Activated T-helper 2 cell treated with anti-CD3 and anti-CD28 coated beads, Interferon-gamma antibody, Interleukin-2, Interleukin-4, amounts not matched to agents 10 μg/mL and 5 μg/mL and 100 μg/mL, durations not matched to agents 14 hours and 24 hours and 36 hours (primary cell): ENCODE measurements around the gene ARHGAP32. TPM values are rescaled to one million over a fixed set of nuclear protein-coding genes. Genes with fewer than 3 reads are reported as not detected.
"Not testable (repeated sequence)": the region's sequence is repeated elsewhere in the genome, so short reads cannot be mapped to it uniquely, and the experiment has no call there.

Source experiments
- DNase-seq: peaks from one replicate; pipeline ENCODE4 v3.0.0; 2021; ENCODE audit warnings: low spot score
- H3K27ac Mint-ChIP-seq: one replicate; pipeline ENCODE4 v1.8.0; 2021; ENCODE audit warnings: mixed read lengths
- H3K27me3 Mint-ChIP-seq: one replicate; pipeline ENCODE4 v1.8.0; 2021; ENCODE audit warnings: low read depth, mixed read lengths
- H3K36me3 Mint-ChIP-seq: one replicate; pipeline ENCODE4 v1.8.0; 2021; ENCODE audit warnings: low read depth, mixed read lengths
- H3K4me1 Mint-ChIP-seq: one replicate; pipeline ENCODE4 v1.8.0; 2021; ENCODE audit warnings: low read depth, mixed read lengths
- H3K4me3 Mint-ChIP-seq: one replicate; pipeline ENCODE4 v1.8.0; 2021; ENCODE audit warnings: low read depth, mild to moderate bottlenecking, moderate library complexity, mixed read lengths
- H3K9me3 Mint-ChIP-seq: one replicate; pipeline ENCODE4 v1.8.0; 2021; ENCODE audit warnings: mixed read lengths
- intact Hi-C: fragments of 100-400 bp; cut with micrococcal nuclease; formaldehyde crosslinking; loops from one replicate; pipeline ENCODE4 v1.15.1; 2023
- total RNA-seq: library from RNA; stranded (reverse); gene quantifications from 2 replicates; pipeline ENCODE4 v1.2.3, GENCODE V29; 2022

Gene ARHGAP32
- total RNA-seq, 1 donor from 2014 or later, result 4.6 TPM

DNA sequence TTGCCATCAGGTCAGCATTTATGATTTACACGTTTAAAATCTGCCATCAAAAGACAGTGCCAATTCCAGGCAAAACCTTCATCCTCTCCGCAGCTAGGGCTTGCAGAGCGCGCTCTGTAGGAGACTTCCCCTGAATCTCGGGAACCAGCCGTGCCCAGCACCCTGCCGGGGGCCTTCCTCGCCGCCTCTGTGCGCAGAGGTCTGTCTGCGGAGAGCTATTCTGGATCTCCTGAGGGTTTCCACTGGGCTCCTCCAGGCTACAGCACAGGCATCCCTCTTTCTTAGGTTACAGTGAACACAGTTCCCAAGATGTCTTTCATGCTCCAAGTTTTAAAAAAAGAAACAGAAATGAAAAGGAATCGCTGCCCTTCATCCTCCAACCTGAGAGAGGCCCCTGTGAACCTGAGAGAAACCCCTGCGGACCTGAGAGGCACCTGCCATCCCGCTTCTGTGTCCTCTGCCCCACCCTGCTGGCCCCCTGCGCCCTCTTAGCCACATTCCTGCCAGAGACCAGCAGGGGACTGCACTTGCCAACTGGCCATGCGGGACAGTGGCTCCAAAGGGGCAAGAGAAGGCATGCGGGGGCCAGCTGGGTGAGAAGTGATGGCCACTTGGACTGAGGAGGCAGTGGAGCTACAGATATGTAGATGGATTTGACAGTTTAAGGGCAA lies 265.6 kb downstream of the ARHGAP32 start:
- H3K4me1 Mint-ChIP-seq, result peaks cover 8% of the 10 kb centered on the region
- no peak overlapping the region for H3K4me3 Mint-ChIP-seq
- DNase-seq, result no peak
- H3K27ac Mint-ChIP-seq, result no peak overlapping the region
- no peaks in the 10 kb centered on the region for H3K27me3 Mint-ChIP-seq
- no peaks in the 10 kb centered on the region for H3K36me3 Mint-ChIP-seq
- no peaks in the 10 kb centered on the region for H3K9me3 Mint-ChIP-seq
- intact Hi-C loops, result no loop called here

DNA sequence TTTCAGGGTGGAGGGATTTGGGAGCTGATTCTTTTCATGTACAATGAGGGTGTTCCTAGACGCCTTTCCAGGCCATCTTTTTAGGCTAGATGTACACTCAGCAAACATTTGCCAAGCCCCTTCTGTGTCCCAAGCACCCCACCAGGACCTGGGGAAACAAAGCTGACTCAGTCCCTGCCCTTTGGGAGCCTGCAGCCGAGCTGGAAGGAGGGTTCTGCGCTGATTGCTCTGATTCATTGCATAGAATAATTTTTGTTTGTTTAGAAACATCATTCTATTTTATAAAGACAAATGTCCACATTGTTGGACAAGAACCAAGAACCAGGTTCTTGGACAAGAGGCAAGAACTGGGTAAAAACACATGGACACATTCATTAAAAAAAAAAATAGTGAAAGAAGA lies 266.1 kb downstream of the ARHGAP32 start:
- DNase-seq, result no peak
- Mint-ChIP-seq H3K4me1 (peaks cover 8% of the 10 kb centered on the region), H3K27me3 (no peaks in the 10 kb centered on the region), H3K4me3 (no peak overlapping the region), H3K27ac (no peak overlapping the region), H3K36me3 (no peaks in the 10 kb centered on the region), H3K9me3 (no peaks in the 10 kb centered on the region)
- intact Hi-C loops, result no loop called here

DNA sequence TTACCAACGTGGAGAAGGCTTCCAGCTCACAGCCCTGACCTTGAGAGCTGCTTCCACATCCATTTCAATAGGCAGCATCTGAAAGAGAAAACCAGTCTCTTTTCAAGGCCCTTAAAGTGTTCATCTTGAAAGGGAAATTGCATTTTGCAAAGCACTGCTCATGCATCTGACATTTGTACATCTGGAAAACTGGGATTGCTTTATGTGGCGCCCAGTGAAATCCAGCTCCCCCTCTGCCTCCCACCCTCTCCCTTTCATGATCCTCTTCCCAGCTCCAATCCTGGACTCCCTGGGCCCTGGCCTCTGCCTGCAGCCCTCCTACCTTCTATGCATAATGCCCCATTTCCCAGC lies 266.9 kb downstream of the ARHGAP32 start:
- intact Hi-C loops, result no loop called here
- no peaks in the 10 kb centered on the region for H3K27me3 Mint-ChIP-seq
- DNase-seq, result no peak
- peaks cover 8% of the 10 kb centered on the region for H3K4me1 Mint-ChIP-seq
- no peak overlapping the region for H3K27ac Mint-ChIP-seq
- H3K4me3 Mint-ChIP-seq, result no peak overlapping the region
- no peaks in the 10 kb centered on the region for H3K36me3 Mint-ChIP-seq
- no peaks in the 10 kb centered on the region for H3K9me3 Mint-ChIP-seq

- no peak overlapping the region for H3K4me3 Mint-ChIP-seq
- intact Hi-C loops, result no loop called here
- H3K27me3 Mint-ChIP-seq, result no peaks in the 10 kb centered on the region
These were observed 267.4 kb downstream of the ARHGAP32 start for GRCh38 chr11:128924510-128925249.

DNA sequence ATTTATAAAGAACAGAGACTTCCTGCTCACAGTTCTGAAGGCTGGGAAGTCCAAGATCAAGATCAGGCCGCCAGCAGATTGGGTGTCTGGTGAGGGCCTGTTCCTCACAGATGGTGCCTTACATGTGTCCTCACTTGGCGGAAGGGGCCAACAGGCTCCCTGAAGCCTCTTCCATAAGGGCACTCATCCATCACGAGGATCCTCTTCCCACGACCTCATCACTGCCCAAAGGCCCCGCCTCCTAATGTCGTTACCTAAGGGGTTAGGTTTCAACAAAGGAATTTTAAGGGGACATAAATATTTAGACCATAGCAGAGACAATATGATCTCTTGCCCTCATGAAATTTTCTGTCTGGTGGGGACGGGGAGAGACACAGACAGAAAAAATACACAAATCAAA lies 268.0 kb downstream of the ARHGAP32 start:
- DNase-seq, result no peak
- Mint-ChIP-seq H3K4me1 (peaks cover 5% of the 10 kb centered on the region), H3K27ac (no peak overlapping the region), H3K36me3 (no peaks in the 10 kb centered on the region), H3K9me3 (no peaks in the 10 kb centered on the region), H3K27me3 (no peaks in the 10 kb centered on the region), H3K4me3 (no peak overlapping the region)
- intact Hi-C loops, result no loop called here

More at GRCh38 chr11:128924510-128925249, 267.4 kb downstream of the ARHGAP32 start:
- peaks cover 8% of the 10 kb centered on the region for H3K4me1 Mint-ChIP-seq
- no peaks in the 10 kb centered on the region for H3K9me3 Mint-ChIP-seq
- H3K36me3 Mint-ChIP-seq, result no peaks in the 10 kb centered on the region
- no peak for DNase-seq
- H3K27ac Mint-ChIP-seq, result no peak overlapping the region

DNA sequence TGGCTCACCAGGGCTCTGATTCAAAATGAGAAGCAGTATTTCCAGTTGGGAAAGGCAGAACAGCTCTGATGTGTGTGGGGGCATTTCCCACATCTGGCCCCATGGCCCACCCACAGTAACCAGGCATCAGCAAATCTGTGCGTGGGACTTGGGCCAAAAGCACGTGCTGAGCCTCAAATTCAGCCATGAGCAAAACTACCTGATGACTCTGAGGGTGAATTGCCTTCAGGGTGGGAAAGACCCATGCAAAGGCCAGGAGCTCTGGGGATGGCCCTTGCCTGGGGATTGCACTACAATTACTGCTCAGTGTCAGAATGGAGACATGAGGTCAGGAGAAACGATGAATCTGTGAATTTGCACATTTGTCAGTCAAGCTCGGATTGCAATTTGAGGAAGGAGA lies 270.3 kb downstream of the ARHGAP32 start:
- H3K4me3 Mint-ChIP-seq, result no peak overlapping the region
- no peaks in the 10 kb centered on the region for H3K4me1 Mint-ChIP-seq
- no peak overlapping the region for H3K27ac Mint-ChIP-seq
- no peak for DNase-seq
- intact Hi-C loops, result no loop called here
- H3K9me3 Mint-ChIP-seq, result no peaks in the 10 kb centered on the region
- H3K36me3 Mint-ChIP-seq, result no peaks in the 10 kb centered on the region
- no peaks in the 10 kb centered on the region for H3K27me3 Mint-ChIP-seq

DNA sequence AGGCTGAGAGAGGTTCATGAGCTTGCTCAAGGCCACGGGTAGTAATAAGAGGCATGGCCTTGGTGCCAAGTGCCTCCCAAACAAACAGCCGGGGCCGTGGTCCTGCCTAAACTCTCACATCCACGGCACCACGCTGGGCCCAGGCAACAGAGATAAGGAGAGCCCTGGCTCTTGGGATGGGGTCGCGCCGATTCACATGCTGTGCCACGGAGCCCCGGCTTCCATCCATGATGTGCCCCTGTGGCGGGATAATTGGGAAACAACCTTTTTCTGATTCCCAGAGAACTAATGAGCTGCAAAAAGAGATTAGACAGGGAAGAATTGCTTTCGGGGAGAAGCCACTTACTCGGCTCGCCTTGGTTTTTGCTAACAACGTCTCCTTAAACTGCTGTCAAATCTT lies 271.5 kb downstream of the ARHGAP32 start:
- no peak for DNase-seq
- no peak overlapping the region for H3K27ac Mint-ChIP-seq
- no peaks in the 10 kb centered on the region for H3K27me3 Mint-ChIP-seq
- H3K4me1 Mint-ChIP-seq, result no peaks in the 10 kb centered on the region
- no peaks in the 10 kb centered on the region for H3K36me3 Mint-ChIP-seq
- intact Hi-C loops, result no loop called here
- H3K9me3 Mint-ChIP-seq, result no peaks in the 10 kb centered on the region
- H3K4me3 Mint-ChIP-seq, result no peak overlapping the region

DNA sequence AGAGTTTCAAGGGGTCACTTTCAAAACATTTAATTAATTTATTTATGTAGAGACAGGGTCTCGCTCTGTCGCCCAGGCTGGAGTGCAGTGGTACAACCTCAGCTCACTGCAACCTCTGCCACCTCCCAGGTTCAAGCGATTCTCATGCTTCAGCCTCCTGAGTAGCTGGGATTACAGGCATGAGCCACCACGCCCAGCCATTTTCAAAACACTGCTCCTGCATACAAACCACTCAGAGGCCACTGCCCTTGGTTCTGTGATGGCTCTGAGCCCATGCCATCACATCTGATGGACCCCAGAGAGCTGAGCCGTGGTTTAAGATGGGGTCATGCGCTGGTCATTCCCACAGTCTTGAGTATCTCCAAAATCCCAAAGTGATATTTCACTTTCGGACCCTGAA lies 272.5 kb downstream of the ARHGAP32 start:
- H3K4me3 Mint-ChIP-seq, H3K27ac Mint-ChIP-seq, H3K9me3 Mint-ChIP-seq, intact Hi-C loops, DNase-seq, H3K4me1 Mint-ChIP-seq, H3K36me3 Mint-ChIP-seq, H3K27me3 Mint-ChIP-seq: not testable (repeated sequence)

DNA sequence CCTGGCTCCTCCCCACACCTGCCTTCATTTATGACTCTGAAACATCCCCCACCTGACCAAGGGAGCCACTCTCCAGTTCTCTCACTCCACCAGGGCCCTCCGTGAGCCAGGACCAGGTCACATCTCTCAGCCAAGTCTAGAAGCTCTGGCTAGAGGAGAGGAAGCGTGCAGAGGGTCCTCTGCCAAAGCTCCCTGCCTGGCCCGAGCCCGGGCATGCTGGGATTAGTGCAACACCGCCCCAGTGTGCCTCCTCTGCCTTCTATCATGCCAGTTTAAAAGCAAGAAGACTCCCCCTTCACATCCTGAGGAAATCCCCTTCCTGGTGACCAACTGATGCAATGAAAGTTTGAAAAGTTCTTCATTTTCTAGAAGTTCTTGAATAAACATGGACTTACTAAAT lies 272.9 kb downstream of the ARHGAP32 start:
- intact Hi-C loops, result no loop called here
- no peaks in the 10 kb centered on the region for H3K9me3 Mint-ChIP-seq
- no peaks in the 10 kb centered on the region for H3K36me3 Mint-ChIP-seq
- peaks cover 2% of the 10 kb centered on the region for H3K27me3 Mint-ChIP-seq
- no peaks in the 10 kb centered on the region for H3K4me1 Mint-ChIP-seq
- no peak overlapping the region for H3K4me3 Mint-ChIP-seq
- no peak for DNase-seq
- no peak overlapping the region for H3K27ac Mint-ChIP-seq

GRCh38 chr11:128917144-128917724 lies 274.9 kb downstream of the ARHGAP32 start:
- Mint-ChIP-seq H3K4me1 (no peaks in the 10 kb centered on the region), H3K4me3 (no peak overlapping the region), H3K27ac (no peak overlapping the region), H3K27me3 (peaks cover 2% of the 10 kb centered on the region), H3K9me3 (no peaks in the 10 kb centered on the region), H3K36me3 (no peaks in the 10 kb centered on the region)
- no peak for DNase-seq
- intact Hi-C loops, result no loop called here

DNA sequence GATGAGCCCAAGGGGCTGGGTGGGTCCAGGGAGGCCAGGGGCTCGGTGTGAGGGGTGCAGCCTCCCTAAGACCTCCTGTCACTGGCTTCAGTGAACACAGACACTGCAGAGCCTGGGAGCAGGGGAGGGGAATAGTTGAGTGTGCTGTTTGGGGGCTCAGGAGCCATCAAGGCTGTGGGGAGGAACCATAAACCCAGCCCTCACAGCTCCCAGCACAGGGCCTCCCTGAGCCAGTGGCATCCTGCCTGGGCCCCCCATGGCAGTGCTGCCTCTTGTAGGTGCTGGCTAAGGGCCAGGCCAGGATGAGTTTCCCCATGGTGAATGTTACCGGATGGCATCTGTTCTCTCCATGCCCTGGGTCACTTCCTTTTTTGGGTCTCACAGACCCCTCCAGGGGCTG lies 275.4 kb downstream of the ARHGAP32 start:
- Mint-ChIP-seq H3K4me3 (no peak overlapping the region), H3K27ac (no peak overlapping the region), H3K36me3 (no peaks in the 10 kb centered on the region), H3K9me3 (no peaks in the 10 kb centered on the region), H3K4me1 (no peaks in the 10 kb centered on the region), H3K27me3 (peaks cover 2% of the 10 kb centered on the region)
- no peak for DNase-seq
- intact Hi-C loops, result no loop called here

DNA sequence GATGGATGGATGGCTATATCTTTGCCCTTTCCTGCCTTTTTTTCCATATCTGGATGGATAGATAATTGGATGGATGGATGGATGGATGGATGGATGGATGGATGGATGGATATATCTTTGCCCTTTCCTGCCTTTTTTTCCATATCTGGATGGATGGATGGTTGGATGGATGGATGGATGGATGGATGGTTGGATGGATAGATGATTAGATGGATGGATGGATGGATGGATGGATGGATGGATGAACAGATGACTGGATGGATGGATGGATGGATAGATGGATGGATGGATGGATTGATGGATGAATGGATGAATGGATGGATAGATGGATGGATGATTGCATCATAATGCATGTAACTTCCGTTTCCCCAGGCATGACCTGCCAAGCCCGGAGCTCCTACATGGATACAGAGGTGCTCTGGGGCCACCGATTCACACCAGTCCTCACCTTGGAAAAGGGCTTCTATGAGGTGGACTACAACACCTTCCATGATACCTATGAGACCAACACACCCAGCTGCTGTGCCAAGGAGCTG lies 276.0 kb downstream of the ARHGAP32 start:
- DNase-seq, result no peak
- intact Hi-C loops, result no loop called here
- Mint-ChIP-seq H3K27ac (no peak overlapping the region), H3K27me3 (peaks cover 2% of the 10 kb centered on the region), H3K4me1 (no peaks in the 10 kb centered on the region), H3K9me3 (no peaks in the 10 kb centered on the region), H3K36me3 (no peaks in the 10 kb centered on the region), H3K4me3 (no peak overlapping the region)

- Mint-ChIP-seq H3K4me1 (no peaks in the 10 kb centered on the region), H3K36me3 (no peaks in the 10 kb centered on the region), H3K9me3 (no peaks in the 10 kb centered on the region), H3K27ac (no peak overlapping the region), H3K4me3 (no peak overlapping the region), H3K27me3 (peaks cover 2% of the 10 kb centered on the region)
- intact Hi-C loops, result no loop called here
- DNase-seq, result no peak
These were observed 277.0 kb downstream of the ARHGAP32 start for GRCh38 chr11:128915149-128915521.
